NB4 (cell line): ENCODE measurements around the gene SFT2D3.

ENCODE experiments used
- CTCF ChIP-seq: IDR thresholded peaks from one replicate; pipeline ENCODE4 v1.5.1; 2012; ENCODE audit warnings: low read depth, low read length
- POLR2A ChIP-seq: IDR thresholded peaks from 2 replicates; pipeline ENCODE4 v1.6.1; 2011; ENCODE audit warnings: mild to moderate bottlenecking; ENCODE audit not compliant: insufficient read length; ENCODE audit errors: extremely low read depth

GRCh38 chr2:127655209-127656073, 45.9 kb upstream of the SFT2D3 start:
- no peak for TF ChIP-seq CTCF
- no peak for TF ChIP-seq POLR2A
